Measurements from ENCODE around the gene ARMC9.
A peak's percentile ranks its signal among the peaks of the same experiment; 100 is the strongest.

ARMC9 gene

GRCh38 chr2:231394211-231395141 is 196.0 kb downstream of the ARMC9 start:
- Histone ChIP-seq H3K4me1 (peaks cover 0 to 25% (median 19%) of the 10 kb centered on the region in 4 donors), H3K27me3 (peaks cover 0 to 33% of the 10 kb centered on the region in 2 donors), H3K27ac (peak overlapping the region; percentile 53 to 65), H3K9me3 (no peaks in the 10 kb centered on the region), H3K4me3 (peak overlapping the region in 1 of 2 donors; percentile 47), H3K36me3 (peaks cover 0 to 12% (median 0%) of the 10 kb centered on the region in 3 donors)
- intact Hi-C loops (cut with DNase I; ENCODE audit: low total_unique reads) = no loop called here
- no peak for TF ChIP-seq CTCF (IDR thresholded peaks at IDR 0.05)
- DNase-seq = no peak

GRCh38 chr2:231395188-231396057 is 197.0 kb downstream of the ARMC9 start, which contains the start of gene B3GNT7:
Gene B3GNT7, plus strand, starts transcription at chr2:231395710. Its CDS starts 94 bp downstream, at chr2:231395804.
- Histone ChIP-seq H3K4me1 (peaks cover 0 to 35% (median 28%) of the 10 kb centered on the region in 4 donors), H3K36me3 (peaks cover 0 to 12% (median 0%) of the 10 kb centered on the region in 3 donors), H3K27me3 (peaks cover 0 to 33% of the 10 kb centered on the region in 2 donors), H3K4me3 (peak within 1 kb of the TSS; percentile 47 to 55), H3K27ac (peak within 1 kb of the TSS; percentile 53 to 65), H3K9me3 (no peaks in the 10 kb centered on the region)
- intact Hi-C loops (cut with DNase I; ENCODE audit: low total_unique reads) = no loop called here
- no peak for TF ChIP-seq CTCF (IDR thresholded peaks at IDR 0.05)
- no peak for DNase-seq

DNA sequence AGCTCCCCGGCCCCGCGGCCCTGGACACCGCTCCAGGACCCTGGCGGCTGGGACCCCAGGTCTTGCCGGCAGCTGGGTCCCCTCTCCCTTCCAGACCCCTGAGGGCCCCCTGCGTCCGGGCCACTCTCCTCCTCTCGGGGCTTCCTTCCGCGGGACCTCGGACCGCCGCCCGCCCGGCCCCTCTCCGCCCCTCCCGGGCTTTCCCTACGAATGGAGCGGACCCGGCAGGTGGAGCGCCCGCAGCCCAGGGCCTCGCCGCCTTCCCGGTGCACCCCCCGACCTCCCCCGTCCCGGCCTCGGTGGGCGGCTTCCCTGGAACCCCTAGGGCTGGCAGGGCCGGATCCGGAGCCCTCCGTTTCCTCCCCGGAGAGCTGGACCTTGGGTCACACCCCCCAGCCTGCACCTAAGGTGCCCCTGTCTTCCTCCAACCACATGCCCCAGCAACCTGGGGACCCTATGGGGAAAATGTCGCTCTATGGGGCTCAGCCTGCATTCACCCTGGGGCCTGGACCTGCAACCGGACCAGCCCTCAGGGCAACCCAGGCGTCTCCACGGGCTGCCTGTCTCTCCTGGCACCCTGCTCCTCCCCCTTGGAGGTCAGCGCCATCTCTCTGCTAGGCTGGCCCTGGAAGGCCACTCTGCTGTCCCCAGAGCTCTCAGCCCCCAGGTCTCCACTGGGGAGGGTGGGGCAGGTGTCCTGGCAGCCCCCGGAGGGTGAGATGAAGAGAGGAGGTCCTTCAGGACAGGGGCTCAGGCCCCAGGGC is 197.8 kb downstream of the ARMC9 start:
- Histone ChIP-seq H3K4me1 (peaks cover 0 to 40% (median 29%) of the 10 kb centered on the region in 4 donors), H3K36me3 (peaks cover 0 to 12% (median 0%) of the 10 kb centered on the region in 3 donors), H3K27ac (peak overlapping the region; percentile 53 to 65), H3K4me3 (peak overlapping the region; percentile 47 to 55), H3K27me3 (peaks cover 0 to 33% of the 10 kb centered on the region in 2 donors), H3K9me3 (no peaks in the 10 kb centered on the region)
- DNase-seq = no peak
- TF ChIP-seq CTCF (IDR thresholded peaks at IDR 0.05) = no peak
- intact Hi-C loops (cut with DNase I; ENCODE audit: low total_unique reads) = no loop called here

DNA sequence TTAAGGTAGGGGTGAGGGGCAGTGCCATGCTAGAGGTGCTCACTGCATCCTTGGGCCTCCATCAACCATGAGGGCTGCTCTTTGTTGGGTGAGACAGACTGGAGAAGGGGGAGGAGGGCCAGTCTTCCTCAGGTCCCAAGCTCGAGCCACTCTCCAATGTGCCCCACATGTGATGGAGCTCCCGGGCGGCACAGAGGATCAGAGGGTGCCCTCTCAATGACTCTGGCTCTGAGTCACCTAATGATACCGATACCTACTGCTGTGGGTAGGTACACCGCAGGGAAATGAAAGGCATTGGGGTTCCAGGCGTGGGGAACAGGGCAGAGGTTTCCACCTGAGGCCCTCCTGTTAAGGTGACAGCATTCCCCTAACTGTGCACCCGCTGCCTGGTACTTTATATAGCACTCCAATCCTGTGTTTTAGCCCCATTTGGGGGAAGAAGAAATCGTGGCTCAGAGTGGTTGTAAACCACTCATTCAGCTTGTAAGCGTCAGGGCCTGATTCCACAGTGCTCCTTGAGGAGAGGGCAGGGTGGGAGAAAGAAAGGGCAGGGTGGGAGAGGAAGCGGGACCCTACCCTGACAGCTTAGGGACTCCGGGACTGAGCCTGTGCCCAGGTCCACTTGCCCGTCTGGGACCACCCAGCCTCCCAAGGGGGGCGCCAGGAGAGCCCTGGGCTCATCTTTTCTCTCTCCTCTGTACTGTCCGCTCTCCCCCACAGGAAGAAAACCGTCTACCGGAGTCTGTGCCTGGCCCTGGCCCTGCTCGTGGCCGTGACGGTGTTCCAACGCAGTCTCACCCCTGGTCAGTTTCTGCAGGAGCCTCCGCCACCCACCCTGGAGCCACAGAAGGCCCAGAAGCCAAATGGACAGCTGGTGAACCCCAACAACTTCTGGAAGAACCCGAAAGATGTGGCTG is 198.8 kb downstream of the ARMC9 start:
- intact Hi-C loops (cut with DNase I; ENCODE audit: low total_unique reads) = no loop called here
- H3K4me3 ChIP-seq = no peak overlapping the region
- peak overlapping the region in 1 of 2 donors; percentile 53 for H3K27ac ChIP-seq
- no peaks in the 10 kb centered on the region for H3K9me3 ChIP-seq
- no peak for DNase-seq
- no peak for TF ChIP-seq CTCF (IDR thresholded peaks at IDR 0.05)
- peaks cover 0 to 12% (median 0%) of the 10 kb centered on the region in 3 donors for H3K36me3 ChIP-seq
- H3K4me1 ChIP-seq = peaks cover 0 to 40% (median 29%) of the 10 kb centered on the region in 4 donors
- H3K27me3 ChIP-seq = peaks cover 0 to 33% of the 10 kb centered on the region in 2 donors
